GM18868 (cell line): ENCODE results near the gene ITIH2.
"Not testable (repeated sequence)": the region's sequence is repeated elsewhere in the genome, so short reads cannot be mapped to it uniquely, and the experiment has no call there.

ENCODE experiments used
- ATAC-seq: cut with Tn5 transposase; IDR thresholded peaks from one replicate; pipeline ENCODE4 v1.9.1; 2021; ENCODE audit warnings: mild to moderate bottlenecking, moderate library complexity; ENCODE audit not compliant: unreplicated experiment

The ITIH2 gene

GRCh38 chr10:7734821-7735220 lies 31.7 kb downstream of the ITIH2 start:
- no peak for ATAC-seq

GRCh38 chr10:7738536-7739407 lies 35.7 kb downstream of the ITIH2 start:
- no peak for ATAC-seq

- no peak for ATAC-seq
Observed at GRCh38 chr10:7744307-7744706, 41.2 kb downstream of the ITIH2 start.

- not testable (repeated sequence) for ATAC-seq
Observed at GRCh38 chr10:7748637-7749036, 45.5 kb downstream of the ITIH2 start.

- no peak for ATAC-seq
Observed at GRCh38 chr10:7750222-7750621, 47.1 kb downstream of the ITIH2 start.

- no peak for ATAC-seq
Observed at GRCh38 chr10:7752251-7752650, 49.1 kb downstream of the ITIH2 start.

- ATAC-seq, result no peak
Observed at GRCh38 chr10:7755103-7755502, 52.0 kb downstream of the ITIH2 start.

GRCh38 chr10:7756360-7756992 lies 53.4 kb downstream of the ITIH2 start:
- ATAC-seq, result peak; percentile 79

- ATAC-seq, result no peak
Observed at GRCh38 chr10:7763929-7764328, 60.8 kb downstream of the ITIH2 start.

- no peak for ATAC-seq
Observed at GRCh38 chr10:7766241-7766640, 63.1 kb downstream of the ITIH2 start.

GRCh38 chr10:7767209-7767608 lies 64.1 kb downstream of the ITIH2 start:
- no peak for ATAC-seq

- no peak for ATAC-seq
Observed at GRCh38 chr10:7768417-7768816, 65.3 kb downstream of the ITIH2 start.

GRCh38 chr10:7773845-7774801 lies 71.0 kb downstream of the ITIH2 start:
- no peak for ATAC-seq

GRCh38 chr10:7776777-7777176 lies 73.7 kb downstream of the ITIH2 start:
- ATAC-seq, result no peak

GRCh38 chr10:7782194-7782593 lies 79.1 kb downstream of the ITIH2 start:
- not testable (repeated sequence) for ATAC-seq

- no peak for ATAC-seq
Observed at GRCh38 chr10:7786430-7786829, 83.3 kb downstream of the ITIH2 start.

- peak; percentile 4 for ATAC-seq
Observed at GRCh38 chr10:7787150-7787856, 84.2 kb downstream of the ITIH2 start.

GRCh38 chr10:7787857-7788638 lies 84.9 kb downstream of the ITIH2 start, which contains the start of the genes ATP5F1C and KIN:
ATP5F1C (plus strand) TSS chr10:7788177; CDS start chr10:7788208, 31 bp downstream.
KIN (minus strand) TSS chr10:7787993; CDS start chr10:7787933, 60 bp downstream.
- ATAC-seq, result peak; percentile 93

GRCh38 chr10:7788639-7789286 lies 85.6 kb downstream of the ITIH2 start:
- peak; percentile 15 for ATAC-seq
